Adrenal gland (tissue), 12 donors: ENCODE measurements around the gene ATP11A. TPM values are rescaled to one million over a fixed set of nuclear protein-coding genes. Genes with fewer than 3 reads are reported as not detected.

Experiments used
- DNase-seq, 7 donors: peaks; one replicate each; pipeline ENCODE4 v3.0.0-alpha.2; 2019 to 2020
- H3K27ac ChIP-seq, 5 donors: fragments of 200-600 bp; sonication (generic) in 4 of 5; 1 replicate in 3 of 5; 2 replicates in 2 of 5; pipeline versions ENCODE4 v1.5.1 to v1.8.0; 2016 to 2020; ENCODE audit warnings: mild to moderate bottlenecking in 1 of 5
- H3K27me3 ChIP-seq: fragments of 200-600 bp; 2 replicates; pipeline ENCODE4 v1.8.0; 2021
- H3K36me3 ChIP-seq, 2 donors: fragments of 200-600 bp; replicated peaks in 1 of 2; 1 replicate in 1 of 2; 2 replicates in 1 of 2; pipeline versions ENCODE4 v1.5.1 to v1.8.0; 2018 to 2022
- H3K4me1 ChIP-seq, 2 donors: fragments of 200-600 bp; replicated peaks in 1 of 2; 1 replicate in 1 of 2; 2 replicates in 1 of 2; pipeline versions ENCODE4 v1.5.1 to v1.8.0; 2018 to 2021
- H3K4me3 ChIP-seq, 4 donors: fragments of 200-600 bp; sonication (generic) in 3 of 4; one replicate each; pipeline ENCODE4 v1.5.1; 2016 to 2018
- H3K9me3 ChIP-seq, 3 donors: fragments of 200-600 bp; sonication (generic) in 1 of 3; replicated peaks in 1 of 3; 1 replicate in 2 of 3; 2 replicates in 1 of 3; pipeline versions ENCODE4 v1.5.1 to v1.8.0; 2016 to 2021
- CTCF ChIP-seq, 6 experiments: fragments of 450-650 bp in 4 of 6; fragments of 200-600 bp in 2 of 6; sonication (generic) in 1 of 6; IDR thresholded peaks; 1 replicate in 5 of 6; 2 replicates in 1 of 6; pipeline versions ENCODE4 v1.5.1 to v1.8.0; 2016 to 2021; ENCODE audit warnings: antibody characterized with exemption in 6 of 6, mild to moderate bottlenecking in 2 of 6, moderate library complexity in 1 of 6
- POLR2A ChIP-seq, 2 donors: fragments of 450-650 bp; IDR thresholded peaks; one replicate each; pipeline ENCODE4 v1.6.1; 2017; ENCODE audit warnings: antibody characterized with exemption in 2 of 2, mild to moderate bottlenecking in 2 of 2, moderate library complexity in 1 of 2
- WGBS, 4 donors: extraction: QIAGEN DNeasy Blood & Tissue Kit in 2 of 4; methylation state at CpG; one replicate each; pipeline versions ENCODE4 v1.1.5 to v1.1.7; 2013 to 2017; 5-methylcytosine and 5-hydroxymethylcytosine counted together
- intact Hi-C, 2 donors: fragments of 100-400 bp; cut with DNase I; formaldehyde crosslinking; loops; one replicate each; pipeline versions ENCODE4 v1.14.1 to v1.15.0; 2022 to 2023
- polyA plus RNA-seq, 3 donors: library from polyadenylated mRNA; stranded (reverse); fragments of 200-250 nt in 2 of 3; fragments of 350-450 nt in 1 of 3; fragmentation: Illumina TruSeq in 1 of 3; extraction: RNeasy Lipid Tissue Mini Kit (QIAGEN cat#74804) in 1 of 3; gene quantifications; one replicate each; pipeline ENCODE4 v1.2.3, GENCODE V29; 2013 to 2014
- total RNA-seq, 9 donors: library from RNA; depleted of rRNA in 4 of 9; stranded (reverse); fragments of >200 nt in 4 of 9; fragments of 120-200 nt in 1 of 9; fragmentation: NEBNext Ultra II Directional in 1 of 9; extraction: Animal tissue kit (Norgen Biotek cat#: 25700) in 1 of 9; gene quantifications; one replicate each; pipeline versions ENCODE4 v1.1.0 to v1.2.4, GENCODE V29; 2013 to 2023
- donor health status: healthy with polysubstance abuse.
- donor health status: Bipolar disorder and iron deficiency.
- donor health status: DM: yes; HTN: yes; CAD: no.
- donor health status: DM: no; HTN: no; CAD: no.
- donor health status: DM: no; HTN: no; CAD: no.
- donor health status: DM: yes; HTN: yes; CAD: no.

The ATP11A gene
- total and polyA plus RNA-seq, 12 donors = 6.0 to 94.1 (median 29.8) TPM

GRCh38 chr13:112912726-112913440, 223.0 kb downstream of the ATP11A start:
- no peaks in the 10 kb centered on the region for H3K9me3 ChIP-seq
- no peak overlapping the region for H3K4me3 ChIP-seq
- DNase-seq = no peak
- H3K36me3 ChIP-seq = no peaks in the 10 kb centered on the region
- intact Hi-C loops = no loop called here
- H3K27me3 ChIP-seq = peaks cover 10% of the 10 kb centered on the region
- TF ChIP-seq CTCF (IDR thresholded peaks at IDR 0.05) (no peak), POLR2A (IDR thresholded peaks at IDR 0.05) (no peak)
- no peaks in the 10 kb centered on the region for H3K4me1 ChIP-seq
- 40 to 73% (median 49%) methylated on average over 1 of the region's 1 CpG for WGBS, 4 donors
- H3K27ac ChIP-seq = no peak overlapping the region

DNA sequence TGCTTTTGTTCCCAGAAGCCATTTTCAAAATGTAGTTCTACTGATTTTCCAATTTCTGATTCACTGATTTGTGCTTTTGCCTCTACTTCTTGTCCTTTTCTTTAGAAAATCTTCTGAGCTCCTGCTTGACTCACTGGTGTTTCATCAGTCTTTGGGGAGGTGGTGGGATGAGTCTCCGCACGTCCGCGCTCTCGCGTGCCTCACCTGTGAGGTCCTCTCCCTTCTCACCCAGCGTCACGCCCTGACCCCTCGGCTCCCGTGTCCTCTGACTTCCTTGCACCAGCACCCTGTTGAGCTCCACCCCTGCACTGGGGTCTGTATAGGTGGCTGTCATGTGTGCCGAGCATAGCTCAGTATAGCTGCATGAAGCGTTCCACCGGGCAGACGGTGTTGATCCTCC, 226.5 kb downstream of the ATP11A start:
- no peak overlapping the region for H3K4me3 ChIP-seq
- no peaks in the 10 kb centered on the region for H3K9me3 ChIP-seq
- TF ChIP-seq CTCF (IDR thresholded peaks at IDR 0.05) (no peak), POLR2A (IDR thresholded peaks at IDR 0.05) (no peak)
- intact Hi-C loops = no loop called here
- no peaks in the 10 kb centered on the region for H3K36me3 ChIP-seq
- DNase-seq = no peak
- no peaks in the 10 kb centered on the region for H3K4me1 ChIP-seq
- WGBS, 4 donors = 91 to 96% (median 95%) methylated on average over 14 of the region's 14 CpGs
- H3K27ac ChIP-seq = no peak overlapping the region
- H3K27me3 ChIP-seq = peaks cover 6% of the 10 kb centered on the region

DNA sequence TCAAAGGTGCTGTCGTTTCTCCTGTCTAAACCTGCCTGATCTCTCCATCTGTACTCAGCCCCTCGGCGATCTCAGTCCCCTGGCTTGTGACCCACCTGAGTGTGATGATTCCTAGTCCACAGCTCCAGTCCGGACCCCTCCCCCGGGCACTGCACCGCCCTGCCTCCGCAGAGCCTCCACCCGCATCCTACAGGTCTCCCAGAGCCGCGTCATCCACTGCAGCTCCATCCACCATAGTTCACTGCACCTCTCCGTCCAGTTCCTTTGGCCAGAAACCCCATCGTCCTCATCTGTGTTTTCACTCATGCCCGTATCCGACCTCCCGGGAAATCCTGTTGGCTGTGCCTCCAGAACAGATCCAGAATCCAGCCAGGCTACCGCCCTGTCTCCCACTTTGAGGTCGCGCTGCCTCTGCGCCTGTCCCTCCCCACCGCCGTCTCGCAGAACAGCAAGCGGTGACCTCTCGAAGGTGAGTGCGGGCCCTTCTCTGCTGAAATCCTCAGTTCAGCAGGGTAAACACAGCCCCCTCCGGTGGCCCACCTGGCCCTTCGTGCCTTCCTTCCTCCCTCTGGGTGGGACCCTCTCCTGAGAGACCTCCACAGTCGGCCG, 227.3 kb downstream of the ATP11A start:
- H3K27me3 ChIP-seq = peaks cover 4% of the 10 kb centered on the region
- DNase-seq = no peak
- H3K9me3 ChIP-seq = no peaks in the 10 kb centered on the region
- H3K4me1 ChIP-seq = no peaks in the 10 kb centered on the region
- intact Hi-C loops = no loop called here
- no peaks in the 10 kb centered on the region for H3K36me3 ChIP-seq
- H3K4me3 ChIP-seq = no peak overlapping the region
- no peak overlapping the region for H3K27ac ChIP-seq
- TF ChIP-seq CTCF (IDR thresholded peaks at IDR 0.05) (no peak), POLR2A (IDR thresholded peaks at IDR 0.05) (no peak)
- 85 to 92% (median 90%) methylated on average over 29 of the region's 29 CpGs for whole genome bisulfite sequencing, 4 donors

DNA sequence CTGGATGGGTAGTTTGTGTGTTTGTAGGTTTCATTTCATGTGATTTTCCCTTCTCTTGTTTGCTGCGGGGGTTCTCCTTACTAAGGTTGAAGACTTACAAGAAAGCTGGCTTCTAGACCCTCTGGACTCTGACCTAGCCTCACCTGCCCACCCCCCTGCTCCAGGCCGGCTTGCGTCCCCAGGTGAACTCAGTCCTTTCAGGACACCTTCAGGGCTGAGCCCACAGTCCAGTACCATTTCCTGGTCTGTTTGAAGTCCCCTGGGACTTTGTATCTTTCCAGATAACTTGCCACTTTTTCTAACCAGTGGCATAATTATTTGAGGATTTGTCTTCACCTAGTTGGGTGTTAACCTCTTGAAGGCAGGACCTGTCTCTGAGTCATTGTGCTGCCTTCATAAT, 227.9 kb downstream of the ATP11A start:
- intact Hi-C loops = no loop called here
- Histone ChIP-seq H3K9me3 (no peaks in the 10 kb centered on the region), H3K4me1 (no peaks in the 10 kb centered on the region), H3K27ac (no peak overlapping the region), H3K4me3 (no peak overlapping the region), H3K36me3 (no peaks in the 10 kb centered on the region), H3K27me3 (peaks cover 4% of the 10 kb centered on the region)
- TF ChIP-seq CTCF (IDR thresholded peaks at IDR 0.05) = no peak
- no peak for TF ChIP-seq POLR2A (IDR thresholded peaks at IDR 0.05)
- 88 to 98% (median 93%) methylated on average over 3 of the region's 3 CpGs for WGBS, 4 donors
- no peak for DNase-seq
